Measurements from ENCODE around the gene IER5L.
A peak's percentile ranks its signal among the peaks of the same experiment; 100 is the strongest.

IER5L gene

DNA sequence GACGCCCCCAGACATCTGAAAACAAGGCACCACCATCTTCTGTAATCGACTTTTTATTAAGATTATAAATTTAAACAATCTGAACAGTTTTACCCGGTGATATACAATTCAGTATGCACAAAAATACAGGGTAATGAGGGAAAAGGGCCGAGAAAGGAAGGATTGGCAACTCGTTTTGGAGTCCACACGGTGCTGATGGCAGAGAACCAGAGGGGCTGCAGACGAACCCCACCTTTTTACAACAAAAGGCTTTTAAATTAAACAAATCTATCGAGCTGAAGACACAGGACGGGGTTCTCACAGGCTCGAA is 2.6 kb downstream of the IER5L start:
- H3K27ac ChIP-seq: peak overlapping the region; percentile 75
- no peak for TF ChIP-seq ZFX (IDR thresholded peaks at IDR 0.05)
- TF ChIP-seq, protein P1, sequence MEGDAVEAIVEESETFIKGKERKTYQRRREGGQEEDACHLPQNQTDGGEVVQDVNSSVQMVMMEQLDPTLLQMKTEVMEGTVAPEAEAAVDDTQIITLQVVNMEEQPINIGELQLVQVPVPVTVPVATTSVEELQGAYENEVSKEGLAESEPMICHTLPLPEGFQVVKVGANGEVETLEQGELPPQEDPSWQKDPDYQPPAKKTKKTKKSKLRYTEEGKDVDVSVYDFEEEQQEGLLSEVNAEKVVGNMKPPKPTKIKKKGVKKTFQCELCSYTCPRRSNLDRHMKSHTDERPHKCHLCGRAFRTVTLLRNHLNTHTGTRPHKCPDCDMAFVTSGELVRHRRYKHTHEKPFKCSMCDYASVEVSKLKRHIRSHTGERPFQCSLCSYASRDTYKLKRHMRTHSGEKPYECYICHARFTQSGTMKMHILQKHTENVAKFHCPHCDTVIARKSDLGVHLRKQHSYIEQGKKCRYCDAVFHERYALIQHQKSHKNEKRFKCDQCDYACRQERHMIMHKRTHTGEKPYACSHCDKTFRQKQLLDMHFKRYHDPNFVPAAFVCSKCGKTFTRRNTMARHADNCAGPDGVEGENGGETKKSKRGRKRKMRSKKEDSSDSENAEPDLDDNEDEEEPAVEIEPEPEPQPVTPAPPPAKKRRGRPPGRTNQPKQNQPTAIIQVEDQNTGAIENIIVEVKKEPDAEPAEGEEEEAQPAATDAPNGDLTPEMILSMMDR (conservative IDR thresholded peaks at IDR 0.05): no peak

DNA sequence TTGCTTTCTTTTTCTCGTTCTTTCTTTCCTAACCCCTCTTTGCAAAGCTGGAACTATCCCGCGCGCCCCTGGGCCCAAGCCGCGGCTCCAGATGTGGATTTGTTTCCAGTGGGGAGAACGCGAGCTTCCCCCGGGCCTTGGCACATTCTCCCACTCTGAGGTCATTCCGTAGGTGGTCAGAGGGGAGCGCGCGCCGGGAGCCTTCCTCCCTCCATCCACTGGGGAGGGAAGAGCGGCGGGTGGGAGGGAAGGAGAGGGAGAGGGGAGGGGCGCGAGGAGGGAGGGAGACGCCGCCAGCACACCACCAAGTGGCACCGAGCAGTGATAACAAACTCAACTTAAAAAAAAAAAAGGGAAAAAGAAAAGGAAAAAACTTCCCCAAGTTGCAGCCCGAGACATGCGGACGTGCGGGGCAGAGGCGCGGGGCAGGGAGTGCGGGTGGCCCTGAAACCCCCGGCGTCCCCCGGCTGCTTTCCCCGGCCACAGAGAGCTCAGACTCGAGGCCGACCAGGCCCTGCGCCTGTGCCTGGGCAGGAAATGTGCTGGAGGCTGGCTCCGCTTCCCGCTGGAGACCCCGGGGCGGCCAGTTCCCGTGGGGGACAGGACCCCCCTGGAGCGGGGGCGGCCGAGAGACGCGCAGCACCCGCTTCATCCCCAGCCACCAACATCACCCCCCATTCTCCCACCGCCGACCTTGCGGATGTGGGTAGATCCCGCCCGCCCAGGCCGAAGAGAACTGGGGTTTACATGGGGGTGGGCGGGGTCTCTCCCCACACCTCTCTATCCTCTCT is 3.1 kb downstream of the IER5L start:
- peak overlapping the region; percentile 75 for H3K27ac ChIP-seq
- no peak for TF ChIP-seq ZFX (IDR thresholded peaks at IDR 0.05)
- TF ChIP-seq, protein P1 (conservative IDR thresholded peaks at IDR 0.05): no peak

DNA sequence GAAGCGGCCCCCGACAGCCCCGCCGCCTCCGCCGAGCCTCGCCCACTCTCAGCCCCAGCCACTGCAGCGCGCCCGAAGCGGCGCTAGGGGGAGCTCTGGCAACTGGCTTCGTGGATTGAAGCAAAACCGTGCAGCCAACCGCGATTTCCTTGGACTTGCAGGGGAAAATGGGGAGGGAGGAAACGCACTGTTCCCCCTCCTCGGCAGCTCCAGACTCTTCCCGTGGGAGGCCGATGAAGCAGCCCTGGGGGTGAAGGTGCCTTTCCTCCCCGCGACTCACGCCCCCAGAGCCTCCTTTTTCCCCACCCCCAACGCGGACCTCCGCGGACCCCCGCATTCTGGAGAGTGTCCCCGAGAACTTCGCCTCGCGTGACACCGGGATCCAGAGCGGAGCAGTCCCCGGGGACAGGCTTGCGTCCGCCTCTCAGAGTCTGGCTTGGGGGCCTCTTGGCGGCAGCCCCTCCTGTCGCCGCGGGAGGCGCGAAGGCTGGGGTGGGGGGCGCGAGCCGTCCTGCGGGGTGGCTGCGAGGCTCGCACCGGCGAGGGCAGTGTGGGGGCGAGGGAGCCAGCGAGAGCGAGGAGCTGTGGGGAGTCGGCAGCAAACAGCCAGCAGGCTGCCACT is 3.8 kb downstream of the IER5L start:
- TF ChIP-seq, protein P1 (conservative IDR thresholded peaks at IDR 0.05): peak; percentile 98
- TF ChIP-seq ZFX (IDR thresholded peaks at IDR 0.05): no peak
- H3K27ac ChIP-seq: peak overlapping the region; percentile 75

DNA sequence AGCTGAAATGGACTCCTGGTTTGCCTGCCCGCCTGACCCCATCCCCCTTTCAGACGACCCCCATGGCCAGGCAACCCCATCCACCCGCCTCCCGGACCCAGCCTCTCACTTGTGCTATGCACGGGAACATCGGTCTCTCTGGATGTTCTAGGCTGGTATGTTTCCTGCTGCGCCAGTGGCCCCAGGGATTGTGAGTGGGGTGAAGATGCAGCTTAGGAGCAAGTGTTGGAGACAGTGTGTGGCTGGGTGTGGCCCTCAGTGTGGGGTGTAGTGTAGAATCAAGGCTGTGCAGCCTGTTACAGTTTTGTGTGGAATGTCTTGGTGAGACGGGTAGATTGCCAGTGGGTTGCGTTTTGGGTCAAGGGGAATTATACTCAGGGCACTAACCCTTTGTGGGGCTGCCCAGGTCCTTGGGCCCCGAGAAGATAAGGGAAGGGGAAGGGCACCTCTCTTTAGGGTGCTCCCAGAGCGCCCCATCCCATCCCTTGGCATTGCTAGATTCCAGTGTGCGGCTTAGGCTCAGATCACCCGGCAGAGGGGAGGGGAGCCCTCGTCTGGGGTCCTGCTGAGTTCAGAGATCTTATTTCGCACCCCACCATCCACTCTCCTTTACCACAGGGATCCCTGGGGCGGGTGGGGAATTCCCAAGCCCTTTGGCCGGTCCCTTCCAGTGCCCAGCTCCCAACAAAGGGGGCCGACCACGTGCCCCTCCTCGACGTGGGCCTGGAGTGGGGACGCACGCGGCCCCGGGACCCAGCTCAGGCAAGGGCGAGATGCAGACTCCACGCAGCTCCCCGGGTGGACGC is 4.6 kb downstream of the IER5L start:
- TF ChIP-seq, protein P1 (conservative IDR thresholded peaks at IDR 0.05): no peak
- no peak for TF ChIP-seq ZFX (IDR thresholded peaks at IDR 0.05)
- H3K27ac ChIP-seq: peak overlapping the region; percentile 75

DNA sequence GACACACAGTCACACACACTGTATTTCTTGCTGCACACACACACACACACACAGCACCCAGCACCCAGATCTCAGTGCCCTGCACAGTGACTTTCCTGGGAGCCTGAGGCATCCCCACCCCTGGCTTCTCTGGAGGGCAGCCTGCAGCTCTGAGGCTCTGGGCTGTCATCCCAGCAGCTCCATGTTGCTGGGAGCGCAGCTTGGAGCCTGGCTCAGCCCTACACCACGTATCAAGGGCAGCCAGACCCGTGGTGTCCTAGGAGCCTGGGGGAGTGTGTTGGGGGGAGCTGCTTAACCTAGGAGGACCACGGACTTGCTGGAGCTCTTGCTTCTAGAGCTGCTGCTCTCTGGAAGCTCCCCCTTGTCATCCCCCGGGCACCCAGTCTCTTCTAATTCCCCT is 5.2 kb downstream of the IER5L start:
- no peak for TF ChIP-seq ZFX (IDR thresholded peaks at IDR 0.05)
- TF ChIP-seq, protein P1 (conservative IDR thresholded peaks at IDR 0.05): no peak
- H3K27ac ChIP-seq: no peak overlapping the region

DNA sequence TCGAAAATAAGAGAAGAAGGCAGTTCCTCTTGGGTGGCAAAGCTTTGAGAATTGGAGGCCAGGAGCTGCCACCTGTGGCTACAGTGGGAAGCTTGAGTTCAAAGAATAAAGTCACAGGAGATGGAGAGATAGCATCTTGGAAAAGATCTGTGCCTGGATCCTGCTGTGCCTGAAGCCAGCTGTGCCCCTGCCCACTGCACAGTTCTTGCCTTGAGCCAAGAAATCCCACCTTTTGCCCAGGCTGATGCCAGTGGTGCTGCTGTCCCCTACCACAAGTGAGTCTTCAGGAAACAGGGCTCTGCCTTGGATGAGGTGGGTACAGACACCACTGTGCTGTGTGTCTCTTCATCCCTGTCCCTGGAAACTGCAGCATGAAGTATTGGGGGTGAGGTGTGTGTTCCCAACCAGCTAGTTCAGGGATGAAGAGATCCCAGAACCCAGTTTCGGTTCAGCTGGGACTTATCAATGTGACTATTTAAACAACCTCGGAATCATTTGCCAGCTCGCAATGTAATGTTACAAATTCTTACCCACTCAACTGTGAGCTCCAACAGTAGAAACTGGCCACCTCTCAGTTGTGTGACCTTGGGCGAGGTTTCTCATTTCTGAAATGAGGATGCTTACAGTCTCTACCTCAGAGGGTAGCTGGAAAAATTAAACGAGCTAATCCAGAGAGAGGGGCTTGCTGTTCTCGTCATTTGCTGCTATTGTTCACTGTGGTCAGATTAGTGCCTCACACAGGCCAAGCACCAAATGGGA is 5.9 kb downstream of the IER5L start:
- no peak overlapping the region for H3K27ac ChIP-seq
- TF ChIP-seq ZFX (IDR thresholded peaks at IDR 0.05): no peak
- TF ChIP-seq, protein P1 (conservative IDR thresholded peaks at IDR 0.05): no peak

Measured in C4-2B (cell line).